GDM1 (cell line): ENCODE data around the gene FRMD8.

Source experiments
- DNase-seq: peaks from one replicate; lab custom pipeline; 2025; lab: John Stamatoyannopoulos, UW

The FRMD8 gene

DNA sequence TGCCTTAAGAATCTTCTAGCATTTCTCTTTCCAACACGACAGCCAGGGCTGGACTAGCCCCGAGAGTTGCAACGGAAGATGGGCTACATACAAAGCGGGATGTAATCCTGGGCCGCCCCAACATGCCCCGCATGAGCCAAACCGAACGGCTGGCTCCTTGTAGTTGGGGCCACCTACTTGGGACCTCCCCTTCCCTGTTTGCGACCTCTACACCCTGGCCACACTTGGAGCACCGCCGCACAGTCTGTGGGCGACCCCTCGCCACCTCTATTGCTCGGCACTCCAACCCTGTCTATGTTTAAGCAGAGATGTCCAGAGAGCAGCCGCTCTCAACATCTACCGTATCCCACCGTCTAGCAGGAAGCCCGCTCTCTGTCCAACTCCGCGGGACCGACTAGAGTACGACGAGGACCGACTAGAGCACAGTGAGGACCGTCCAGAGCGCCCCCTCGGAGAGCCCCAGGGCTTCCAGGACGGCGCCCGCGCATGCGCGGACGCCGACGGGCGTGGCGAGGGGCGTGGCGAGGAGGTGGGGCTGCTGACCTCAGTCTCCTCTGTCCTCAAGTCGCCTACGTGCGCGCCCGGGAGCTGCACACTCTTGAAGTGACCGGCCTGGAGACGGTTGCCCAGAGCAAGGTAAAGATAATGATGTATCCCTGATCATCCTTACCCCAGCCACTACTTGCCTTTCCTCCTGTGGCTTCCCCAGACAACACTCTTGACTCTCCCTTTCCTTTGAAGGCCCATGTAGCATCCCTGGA, 68.4 kb downstream of the FRMD8 start:
- peak; percentile 64 for DNase-seq

DNA sequence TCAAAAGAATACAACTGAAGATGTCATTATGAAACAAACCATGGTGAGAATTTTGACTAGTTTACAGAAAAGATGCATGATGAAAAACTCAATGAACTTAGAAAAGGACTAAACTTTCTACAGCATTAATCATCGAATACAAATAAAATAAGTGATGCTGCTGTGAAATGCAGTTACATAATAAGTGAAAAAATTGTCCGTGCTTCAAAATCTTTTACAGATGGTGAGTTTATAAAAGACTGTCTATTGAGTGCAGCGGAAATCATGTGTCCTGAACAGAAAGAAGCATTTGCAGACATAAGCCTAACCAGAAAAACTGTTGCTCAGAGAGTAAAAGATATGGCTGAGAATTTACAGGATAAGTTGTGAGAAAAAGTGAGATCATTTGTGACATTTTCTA, 70.0 kb downstream of the FRMD8 start:
- no peak for DNase-seq

DNA sequence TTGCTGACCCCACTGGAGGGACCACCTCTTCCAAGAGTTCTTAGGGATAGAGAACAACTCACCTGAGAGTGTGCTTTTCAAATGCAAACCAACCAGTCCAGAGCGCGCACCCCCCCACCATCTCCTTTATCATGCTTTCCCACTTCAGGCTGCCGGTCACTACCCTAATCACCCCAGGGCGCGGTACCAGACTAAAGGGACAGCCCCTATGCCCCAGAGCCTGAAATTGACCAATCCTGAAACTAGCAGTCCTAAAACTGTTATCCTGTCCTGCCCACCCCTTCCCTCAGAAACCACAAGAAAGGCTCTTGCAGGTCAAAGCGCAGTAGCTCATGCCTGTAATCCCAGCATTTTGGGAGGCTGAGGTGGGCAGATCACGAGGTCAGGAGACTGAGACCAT, 73.1 kb downstream of the FRMD8 start:
- no peak for DNase-seq
